ENCODE measurements around the gene STK11IP.

DNA sequence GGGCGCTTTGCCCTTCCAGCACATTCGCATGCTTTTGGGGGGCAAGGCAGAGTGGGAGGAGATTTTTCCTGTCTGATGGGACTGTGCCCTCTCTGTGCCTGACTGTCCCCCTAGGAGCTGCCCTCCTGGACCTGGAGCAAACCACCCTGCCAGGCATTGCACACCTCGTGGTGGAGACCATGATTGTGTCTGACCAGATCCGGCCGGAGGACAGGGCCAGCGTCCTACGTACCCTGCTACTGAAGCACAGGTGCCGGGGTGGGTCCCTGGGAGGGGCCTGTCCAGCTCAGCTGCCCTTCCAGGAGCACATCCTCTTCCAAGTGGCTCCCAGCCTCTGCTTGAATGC lies 35.1 kb downstream of the STK11IP start:
- TF ChIP-seq POLR2AphosphoS5 (IDR thresholded peaks at IDR 0.05; ENCODE audit: low read depth, low read length): no peak
- TF ChIP-seq, protein P1, sequence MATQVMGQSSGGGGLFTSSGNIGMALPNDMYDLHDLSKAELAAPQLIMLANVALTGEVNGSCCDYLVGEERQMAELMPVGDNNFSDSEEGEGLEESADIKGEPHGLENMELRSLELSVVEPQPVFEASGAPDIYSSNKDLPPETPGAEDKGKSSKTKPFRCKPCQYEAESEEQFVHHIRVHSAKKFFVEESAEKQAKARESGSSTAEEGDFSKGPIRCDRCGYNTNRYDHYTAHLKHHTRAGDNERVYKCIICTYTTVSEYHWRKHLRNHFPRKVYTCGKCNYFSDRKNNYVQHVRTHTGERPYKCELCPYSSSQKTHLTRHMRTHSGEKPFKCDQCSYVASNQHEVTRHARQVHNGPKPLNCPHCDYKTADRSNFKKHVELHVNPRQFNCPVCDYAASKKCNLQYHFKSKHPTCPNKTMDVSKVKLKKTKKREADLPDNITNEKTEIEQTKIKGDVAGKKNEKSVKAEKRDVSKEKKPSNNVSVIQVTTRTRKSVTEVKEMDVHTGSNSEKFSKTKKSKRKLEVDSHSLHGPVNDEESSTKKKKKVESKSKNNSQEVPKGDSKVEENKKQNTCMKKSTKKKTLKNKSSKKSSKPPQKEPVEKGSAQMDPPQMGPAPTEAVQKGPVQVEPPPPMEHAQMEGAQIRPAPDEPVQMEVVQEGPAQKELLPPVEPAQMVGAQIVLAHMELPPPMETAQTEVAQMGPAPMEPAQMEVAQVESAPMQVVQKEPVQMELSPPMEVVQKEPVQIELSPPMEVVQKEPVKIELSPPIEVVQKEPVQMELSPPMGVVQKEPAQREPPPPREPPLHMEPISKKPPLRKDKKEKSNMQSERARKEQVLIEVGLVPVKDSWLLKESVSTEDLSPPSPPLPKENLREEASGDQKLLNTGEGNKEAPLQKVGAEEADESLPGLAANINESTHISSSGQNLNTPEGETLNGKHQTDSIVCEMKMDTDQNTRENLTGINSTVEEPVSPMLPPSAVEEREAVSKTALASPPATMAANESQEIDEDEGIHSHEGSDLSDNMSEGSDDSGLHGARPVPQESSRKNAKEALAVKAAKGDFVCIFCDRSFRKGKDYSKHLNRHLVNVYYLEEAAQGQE (IDR thresholded peaks at IDR 0.05; ENCODE audit: insufficient read depth in 1 of 2, low read depth in 2 of 2, low read length in 2 of 2): no peak
- TF ChIP-seq TAF1 (IDR thresholded peaks at IDR 0.05; ENCODE audit: borderline replicate concordance, insufficient read depth, low read length): no peak
- TF ChIP-seq SIN3A (IDR thresholded peaks at IDR 0.05; ENCODE audit: borderline replicate concordance, insufficient read depth, low read length): no peak

Measured in PFSK-1 (cell line).